ENCODE data around the gene TTLL1. TPM values are rescaled to one million over a fixed set of nuclear protein-coding genes. Genes with fewer than 3 reads are reported as not detected.

The TTLL1 gene
- total and polyA plus RNA-seq, 2 experiments from 2014 or later: 5.5 to 6.8 TPM

DNA sequence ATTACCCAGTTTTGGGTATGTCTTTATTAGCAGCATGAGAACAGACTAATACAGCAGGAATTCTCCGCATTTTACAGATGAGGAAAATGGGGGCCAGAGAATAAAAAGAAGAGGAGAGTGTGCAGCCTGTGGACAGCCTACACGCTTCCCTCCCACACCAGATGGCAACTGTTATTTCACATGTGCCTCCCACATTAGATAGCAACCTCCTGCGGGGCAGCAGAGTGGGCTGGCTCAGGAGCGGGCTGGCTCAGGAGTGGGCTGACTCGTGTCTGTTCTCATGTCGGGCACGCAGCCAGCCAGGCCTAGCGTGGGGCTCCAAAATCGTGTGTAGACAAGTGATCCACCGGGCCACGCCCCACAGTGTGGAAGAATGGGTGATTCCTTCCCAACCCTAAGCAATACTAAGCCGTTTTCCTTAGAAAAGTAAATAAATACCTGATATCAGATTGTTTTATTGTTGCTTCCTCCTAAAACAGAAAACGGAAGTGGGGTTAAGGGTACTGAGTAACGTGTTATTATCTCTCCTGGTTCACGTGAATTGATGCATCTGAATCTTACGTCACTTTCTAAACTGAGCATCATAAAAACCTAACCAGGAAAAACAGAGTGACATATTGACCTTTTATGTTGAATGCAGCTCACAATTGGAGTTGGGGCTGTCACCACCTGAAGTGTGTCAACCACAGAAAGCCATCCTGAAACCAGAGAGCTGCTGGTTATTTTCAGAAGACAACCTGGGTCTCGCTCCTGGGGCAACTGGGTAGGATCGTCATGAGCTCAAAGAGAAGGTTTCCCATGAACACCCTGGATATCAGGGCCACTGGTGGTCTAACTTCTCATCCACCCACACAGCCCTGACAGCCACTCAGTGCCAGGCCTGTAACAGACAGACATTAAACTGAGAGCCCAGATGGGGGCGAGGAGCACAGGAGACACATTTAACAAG, 3.3 kb downstream of the TTLL1 start:
- H3K27me3 ChIP-seq (ENCODE audit: insufficient read depth): no peaks in the 10 kb centered on the region
- no peaks in the 10 kb centered on the region for H3K9me2 ChIP-seq (ENCODE audit: insufficient read depth)
- no peaks in the 10 kb centered on the region for H3K79me2 ChIP-seq (replicated peaks; ENCODE audit: insufficient read depth)
- no peak for TF ChIP-seq CTCF (conservative IDR thresholded peaks at IDR 0.05; ENCODE audit: low read depth in 2 of 2)
- no peak for TF ChIP-seq JUNB (IDR thresholded peaks at IDR 0.05; ENCODE audit: unreplicated experiment)
- TF ChIP-seq POLR2AphosphoS5 (IDR thresholded peaks at IDR 0.05; ENCODE audit: low read depth): no peak
- TF ChIP-seq NANOG (IDR thresholded peaks at IDR 0.05; ENCODE audit: borderline replicate concordance): no peak
- no peak for TF ChIP-seq ZNF331 (CRISPR knock-in tag; IDR thresholded peaks at IDR 0.05; ENCODE audit: low read depth)
- no peak for TF ChIP-seq ZNF114 (CRISPR knock-in tag; IDR thresholded peaks at IDR 0.05)
- TF ChIP-seq STAT1 (IDR thresholded peaks at IDR 0.05; ENCODE audit: unreplicated experiment): no peak
- no peak for TF ChIP-seq REST (IDR thresholded peaks at IDR 0.05; ENCODE audit: unreplicated experiment)
- H2AFZ ChIP-seq: no peak overlapping the region
- Mint-ChIP-seq H3K27ac (no peak overlapping the region), H3K4me3 (no peak overlapping the region), H3K4me1 (no peaks in the 10 kb centered on the region), H3K36me3 (ENCODE audit: low read depth) (peaks cover 4% of the 10 kb centered on the region; the same call in 1 of the 3 replicates), H3K27me3 (ENCODE audit: insufficient read depth, low read depth, poor library complexity) (no peaks in the 10 kb centered on the region), H3K9me3 (no peaks in the 10 kb centered on the region)
- ATAC-seq: no peak
- no peaks in the 10 kb centered on the region for H4K20me1 ChIP-seq (replicated peaks; ENCODE audit: insufficient read depth)
- no peaks in the 10 kb centered on the region; the same call in 1 of the 2 replicates for H3K36me3 ChIP-seq (ENCODE audit: insufficient read depth)
- H3K4me2 ChIP-seq: no peak overlapping the region
- H3K27ac ChIP-seq (ENCODE audit: low read depth): no peak overlapping the region
- no peaks in the 10 kb centered on the region for H3K4me1 ChIP-seq (ENCODE audit: insufficient read depth)
- 0 out of 2 replicates have a peak, but pooled peaks cover 5% of the 10 kb centered on the region for H3F3A ChIP-seq (replicated peaks; ENCODE audit: low read depth)
- no peak overlapping the region for H3K4me3 ChIP-seq
- DNase-seq (ENCODE audit: low spot score): no peak

- no peaks in the 10 kb centered on the region for H3K36me3 ChIP-seq (ENCODE audit: insufficient read depth)
- no peak overlapping the region for H3K27ac Mint-ChIP-seq
- TF ChIP-seq NANOG (IDR thresholded peaks at IDR 0.05; ENCODE audit: borderline replicate concordance): no peak
- TF ChIP-seq ZNF331 (CRISPR knock-in tag; IDR thresholded peaks at IDR 0.05; ENCODE audit: low read depth): no peak
- TF ChIP-seq EZH2 (IDR thresholded peaks at IDR 0.05; ENCODE audit: low read depth, unreplicated experiment): no peak
Observed at GRCh38 chr22:43081968-43082367, 7.2 kb downstream of the TTLL1 start.

More at GRCh38 chr22:43081968-43082367, 7.2 kb downstream of the TTLL1 start:
- Histone ChIP-seq H3F3A (replicated peaks; ENCODE audit: low read depth) (no peaks in the 10 kb centered on the region), H3K27me3 (ENCODE audit: insufficient read depth) (no peaks in the 10 kb centered on the region), H3K9me2 (ENCODE audit: insufficient read depth) (no peaks in the 10 kb centered on the region), H3K4me3 (no peak overlapping the region), H3K79me2 (replicated peaks; ENCODE audit: insufficient read depth) (no peaks in the 10 kb centered on the region), H4K20me1 (replicated peaks; ENCODE audit: insufficient read depth) (no peaks in the 10 kb centered on the region), H3K27ac (ENCODE audit: low read depth) (no peak overlapping the region), H2AFZ (no peak overlapping the region), H3K4me2 (no peak overlapping the region), H3K4me1 (ENCODE audit: insufficient read depth) (no peaks in the 10 kb centered on the region)
- DNase-seq (ENCODE audit: low spot score) (no peak), ATAC-seq (no peak)
- H3K9me3 Mint-ChIP-seq: no peaks in the 10 kb centered on the region; the same call in 2 of the 3 replicates
- no peaks in the 10 kb centered on the region for H3K4me1 Mint-ChIP-seq
- H3K27me3 Mint-ChIP-seq (ENCODE audit: insufficient read depth, low read depth, poor library complexity): peaks cover 7% of the 10 kb centered on the region
- peaks cover 4% of the 10 kb centered on the region; the same call in 1 of the 3 replicates for H3K36me3 Mint-ChIP-seq (ENCODE audit: low read depth)
- no peak overlapping the region for H3K4me3 Mint-ChIP-seq

Measured in GM23338 (cell line).